Endothelial cell of hepatic sinusoid (primary cell): ENCODE measurements around the gene BUD23.

Experiments
- in situ Hi-C: cut with HindIII; loops from 2 replicates; pipeline ENCODE4 v1.10.0; 2017; ENCODE audit warnings: low sequenced_read_pairs

Gene BUD23

DNA sequence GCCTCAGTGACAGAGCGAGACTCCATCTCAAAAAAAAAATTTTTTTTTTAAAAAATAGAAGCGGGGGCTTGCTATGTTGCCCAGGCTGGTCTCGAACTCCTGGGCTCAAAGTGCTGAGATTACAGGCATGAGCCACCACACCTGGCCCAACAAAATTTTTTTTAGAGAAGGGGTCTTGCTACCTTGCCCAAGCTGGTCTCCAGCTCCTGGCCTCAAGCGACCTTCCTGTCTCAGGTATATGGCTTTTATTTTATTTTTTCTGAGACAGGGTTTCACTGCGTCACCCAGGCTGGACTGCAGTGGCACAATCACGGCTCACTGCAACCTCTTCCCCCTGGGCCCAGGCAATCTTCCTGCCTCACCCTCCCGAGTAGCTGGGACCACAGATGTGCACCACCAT, 56.8 kb downstream of the BUD23 start:
- in situ Hi-C loops: no loop called here

DNA sequence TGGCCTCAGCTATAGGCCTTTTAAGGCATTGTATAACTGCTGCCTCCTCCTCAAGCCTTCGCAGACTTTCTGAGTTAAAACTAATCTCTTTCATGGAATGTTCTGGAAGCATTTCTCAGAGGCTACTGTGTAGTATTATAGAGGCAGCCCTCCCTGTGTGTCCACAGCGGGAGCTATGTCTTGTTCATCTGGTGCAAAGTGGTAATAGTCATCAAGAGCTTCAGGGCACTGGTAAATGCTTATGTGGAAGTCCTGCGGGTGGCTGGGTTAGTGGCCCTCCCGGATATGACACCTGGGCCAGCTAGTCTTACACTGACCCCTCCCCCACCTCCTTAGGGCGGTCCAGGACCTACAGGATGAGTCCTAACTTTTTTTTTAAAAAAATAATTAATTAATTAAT, 57.4 kb downstream of the BUD23 start:
- in situ Hi-C loops: no loop called here

DNA sequence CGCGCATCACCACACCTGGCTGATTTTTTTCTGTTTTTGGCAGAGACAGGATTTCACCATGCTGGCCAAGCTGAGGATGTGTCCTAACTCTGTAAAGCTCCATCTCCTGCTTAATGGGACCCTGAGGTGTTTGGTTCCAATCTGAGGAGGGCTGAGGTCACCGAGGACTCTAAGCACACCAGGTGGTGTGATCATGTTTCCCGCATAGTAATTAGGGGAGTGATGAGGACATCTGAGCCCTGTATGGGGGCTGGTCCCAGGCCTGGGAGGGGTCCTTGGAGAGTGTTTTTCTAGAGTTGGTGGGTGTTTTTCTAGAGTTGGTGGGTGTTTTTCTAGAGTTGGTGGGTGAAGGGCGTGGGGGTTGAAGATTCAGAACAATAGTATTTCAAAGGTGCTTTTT, 58.2 kb downstream of the BUD23 start:
- in situ Hi-C loops: no loop called here

DNA sequence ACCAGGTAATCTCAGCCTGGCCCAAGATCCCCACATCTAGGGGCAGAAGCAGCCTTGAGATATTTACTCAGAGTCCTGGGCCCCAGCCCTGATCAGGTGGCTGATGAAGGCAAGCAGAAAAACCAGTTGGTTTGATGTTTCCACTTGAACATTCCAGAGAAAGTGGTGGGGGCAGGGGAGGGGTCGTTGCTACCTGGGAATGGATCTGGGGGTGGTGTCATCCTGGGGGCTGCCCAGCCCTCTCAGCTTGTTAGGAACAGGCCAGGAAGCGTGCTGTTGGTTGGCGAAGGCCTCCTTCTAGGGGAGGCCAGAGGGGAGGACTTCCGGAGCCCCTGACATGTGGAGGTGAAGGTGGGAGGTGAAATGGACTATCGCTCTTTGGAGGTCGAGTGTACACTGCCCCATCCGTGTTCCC, 58.9 kb downstream of the BUD23 start:
- in situ Hi-C loops: no loop called here

DNA sequence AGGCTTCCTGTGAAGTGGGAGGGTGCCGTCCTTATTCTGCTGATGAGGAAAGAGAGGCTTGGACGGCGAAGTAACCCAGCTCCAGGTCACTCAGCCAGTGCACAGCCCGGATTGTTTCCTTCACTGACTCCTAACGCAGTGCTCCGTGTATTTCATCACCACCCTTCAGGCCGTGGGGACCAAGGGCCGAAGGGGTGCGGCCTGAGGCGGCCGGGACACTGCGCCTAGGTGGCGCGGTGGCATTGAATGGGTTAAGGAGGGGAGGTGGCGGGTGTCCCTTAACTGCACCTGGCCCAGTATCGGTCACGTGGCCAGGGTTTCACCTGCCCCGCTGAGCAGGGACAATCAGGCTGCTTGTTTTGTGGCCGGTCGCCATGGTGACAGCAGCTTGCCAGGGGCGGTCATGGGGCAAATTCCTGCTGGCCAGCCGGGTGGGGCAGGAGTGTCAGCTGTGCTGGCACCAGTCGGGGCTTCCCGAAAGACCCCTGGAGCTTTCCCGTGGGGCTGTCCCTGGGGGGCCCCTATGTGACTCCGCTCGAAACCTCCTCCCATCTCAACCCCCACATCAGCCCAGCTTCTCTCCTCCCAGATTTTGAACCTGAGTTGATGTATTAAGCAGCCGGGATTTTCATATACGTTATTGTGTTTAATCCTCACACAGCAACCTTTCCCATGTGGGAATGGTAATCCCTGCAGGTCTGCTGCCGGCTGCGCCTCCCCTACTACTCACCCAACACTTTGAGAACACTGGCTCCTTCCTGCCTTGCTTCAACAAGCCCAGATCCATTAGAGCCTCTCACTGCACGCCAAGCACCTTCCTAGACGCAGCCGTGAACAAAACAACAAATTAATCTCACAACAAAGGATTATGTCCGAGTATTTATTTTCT, 59.6 kb downstream of the BUD23 start:
- in situ Hi-C loops: no loop called here

DNA sequence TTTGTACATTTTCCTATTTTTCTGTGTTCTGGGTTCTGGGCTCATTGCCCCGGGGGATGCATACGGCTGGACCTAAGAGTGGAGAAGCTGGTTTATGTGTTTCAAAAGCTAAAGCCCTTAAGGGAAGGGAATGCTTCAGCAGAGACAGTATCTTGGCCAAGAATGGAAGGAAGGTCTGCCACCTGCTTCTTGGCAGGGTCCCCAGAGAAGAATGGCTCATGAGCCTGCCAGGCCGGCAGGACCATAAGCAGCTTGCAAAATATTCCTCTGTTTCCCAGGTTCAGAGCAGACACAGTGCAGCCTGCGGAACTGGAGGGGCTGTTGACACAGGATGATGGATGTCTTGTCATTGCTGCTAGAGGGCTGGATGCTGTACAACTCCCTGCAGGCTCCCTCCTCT, 63.0 kb downstream of the BUD23 start:
- in situ Hi-C loops: no loop called here
